ENCODE results near the gene MAGI2. TPM values are rescaled to one million over a fixed set of nuclear protein-coding genes. Genes with fewer than 3 reads are reported as not detected.

Gene MAGI2
- total and polyA plus RNA-seq, 2 donors (not counting 3 experiments of a cell fraction or from before 2014, with no cell fraction given) = 0.28 to 6.0 TPM

DNA sequence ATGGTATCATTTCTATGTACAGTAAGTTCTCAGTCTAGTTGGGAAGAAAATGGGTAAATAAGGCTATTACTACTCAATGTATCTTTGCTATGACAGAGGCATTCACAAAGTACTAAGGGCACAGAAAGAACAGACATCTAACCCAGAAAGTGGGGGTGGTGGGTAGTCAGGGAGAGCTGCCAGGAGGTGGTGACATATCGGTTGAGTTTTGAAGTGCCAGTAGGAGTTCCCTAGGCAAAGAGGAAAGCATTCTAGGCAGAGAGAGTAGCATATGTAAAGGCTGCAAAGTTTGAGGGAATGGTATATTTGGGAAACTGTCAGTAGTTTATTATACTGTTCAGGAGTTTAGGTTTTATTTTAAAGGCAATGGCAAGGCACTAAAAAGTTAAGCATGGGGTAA lies 1372.1 kb downstream of the MAGI2 start:
- Histone ChIP-seq H4K20me1 (replicated peaks; ENCODE audit: control insufficient read depth, extremely low read depth, insufficient read depth, low read length) (no peaks in the 10 kb centered on the region), H3K4me3 (replicated peaks in 1 of 3; ENCODE audit: insufficient read depth in 1 of 3, low read depth in 1 of 3, low read length in 3 of 3) (no peak overlapping the region), H3K4me1 (ENCODE audit: control insufficient read depth, extremely low read depth, insufficient read depth, low read length) (no peaks in the 10 kb centered on the region), H3K27me3 (ENCODE audit: control insufficient read depth in 2 of 2, insufficient read depth in 2 of 2, low read length in 2 of 2) (peaks cover 4 to 5% of the 10 kb centered on the region in 2 experiments), H2AFZ (ENCODE audit: low read depth, low read length) (no peak overlapping the region), H3K9me3 (replicated peaks; ENCODE audit: control insufficient read depth, insufficient read depth, low read length) (no peaks in the 10 kb centered on the region), H3K4me2 (ENCODE audit: insufficient read depth, low read length) (no peak overlapping the region), H3K27ac (ENCODE audit: insufficient read depth, low read depth, low read length) (no peak overlapping the region), H3K79me2 (ENCODE audit: control insufficient read depth, insufficient read depth, low read length) (no peaks in the 10 kb centered on the region), H3K9ac (replicated peaks; ENCODE audit: extremely low read depth, insufficient read depth, low read length) (no peak overlapping the region), H3K9me1 (replicated peaks; ENCODE audit: control insufficient read depth, extremely low read depth, insufficient read depth, low read length) (no peaks in the 10 kb centered on the region), H3K36me3 (ENCODE audit: control insufficient read depth in 2 of 2, extremely low read depth in 1 of 2, insufficient read depth in 2 of 2, low read length in 2 of 2) (no peaks in the 10 kb centered on the region)
- intact Hi-C loops (cut with micrococcal nuclease) = no loop called here
- ChIA-PET POLR2A (no interaction called here), CTCF (no interaction called here)
- DNase-seq (ENCODE audit: low read depth, low spot score) (no peak), FAIRE-seq (no peak)
- dilution Hi-C loops (cut with MboI; ENCODE audit: extremely low pct_ligation_motif_present, low sequenced_read_pairs) = no loop called here
- no TSS peak for BruUV-seq (replicated peaks)
- no peak for TF ChIP-seq JUN (IDR thresholded peaks at IDR 0.05; ENCODE audit: borderline replicate concordance, insufficient read depth, insufficient read length, low read depth)
- no peak for TF ChIP-seq POLR2A (IDR thresholded peaks at IDR 0.05; ENCODE audit: low read depth, low read length)
- no peak for TF ChIP-seq FOS (IDR thresholded peaks at IDR 0.05; ENCODE audit: borderline replicate concordance, insufficient read depth, low read length)

DNA sequence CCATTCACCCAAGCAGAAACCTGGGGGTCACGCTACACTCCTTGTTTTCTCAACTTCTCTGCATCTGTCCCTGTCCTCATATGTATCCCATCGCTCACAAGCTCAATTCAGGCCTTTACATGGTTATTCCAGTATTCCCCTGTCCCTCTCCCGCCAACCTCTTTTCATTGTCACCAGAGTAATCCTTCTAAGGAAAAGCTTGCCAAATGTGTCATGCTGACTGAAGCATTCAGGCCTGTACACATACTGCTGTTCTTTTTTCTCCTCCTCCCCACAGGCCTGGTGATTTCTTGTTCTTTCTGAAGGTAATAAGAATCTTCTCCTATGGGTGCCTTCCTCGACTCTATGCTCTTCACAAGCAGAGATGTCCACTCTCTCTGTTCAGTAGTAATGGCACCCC lies 1372.7 kb downstream of the MAGI2 start:
- H3K9me3 ChIP-seq (replicated peaks; ENCODE audit: control insufficient read depth, insufficient read depth, low read length) = no peaks in the 10 kb centered on the region
- H3K79me2 ChIP-seq (ENCODE audit: control insufficient read depth, insufficient read depth, low read length) = no peaks in the 10 kb centered on the region
- H3K9ac ChIP-seq (replicated peaks; ENCODE audit: extremely low read depth, insufficient read depth, low read length) = no peak overlapping the region
- no peak overlapping the region for H3K27ac ChIP-seq (ENCODE audit: insufficient read depth, low read depth, low read length)
- H3K4me3 ChIP-seq (replicated peaks in 1 of 3; ENCODE audit: insufficient read depth in 1 of 3, low read depth in 1 of 3, low read length in 3 of 3) = no peak overlapping the region
- FAIRE-seq (no peak), DNase-seq (ENCODE audit: low read depth, low spot score) (no peak)
- H3K4me1 ChIP-seq (ENCODE audit: control insufficient read depth, extremely low read depth, insufficient read depth, low read length) = no peaks in the 10 kb centered on the region
- ChIA-PET CTCF (interaction anchor here (1.4 kb wide), 1 partner anchor 61 kb away, joined by 3 read pairs; no protein-coding TSS in a partner anchor), POLR2A (no interaction called here)
- no peak overlapping the region for H3K4me2 ChIP-seq (ENCODE audit: insufficient read depth, low read length)
- dilution Hi-C loops (cut with MboI; ENCODE audit: extremely low pct_ligation_motif_present, low sequenced_read_pairs) = no loop called here
- H4K20me1 ChIP-seq (replicated peaks; ENCODE audit: control insufficient read depth, extremely low read depth, insufficient read depth, low read length) = no peaks in the 10 kb centered on the region
- BruUV-seq (replicated peaks) = no TSS peak
- no peaks in the 10 kb centered on the region for H3K9me1 ChIP-seq (replicated peaks; ENCODE audit: control insufficient read depth, extremely low read depth, insufficient read depth, low read length)
- TF ChIP-seq EZH2 (IDR thresholded peaks at IDR 0.05; ENCODE audit: borderline replicate concordance, low read depth, low read length, severe bottlenecking) (no peak), JUN (IDR thresholded peaks at IDR 0.05; ENCODE audit: borderline replicate concordance, insufficient read depth, insufficient read length, low read depth) (no peak), MYC (IDR thresholded peaks at IDR 0.05; ENCODE audit: low read depth, low read length) (no peak), FOS (IDR thresholded peaks at IDR 0.05; ENCODE audit: borderline replicate concordance, insufficient read depth, low read length) (no peak), POLR2A (IDR thresholded peaks at IDR 0.05; ENCODE audit: low read depth, low read length) (no peak), GATA2 (IDR thresholded peaks at IDR 0.05; ENCODE audit: insufficient read depth, insufficient read length, low read depth, low read length) (no peak), POLR2AphosphoS5 (IDR thresholded peaks at IDR 0.05; ENCODE audit: insufficient read depth, low read depth, low read length) (no peak)
- TF ChIP-seq, protein P1, sequence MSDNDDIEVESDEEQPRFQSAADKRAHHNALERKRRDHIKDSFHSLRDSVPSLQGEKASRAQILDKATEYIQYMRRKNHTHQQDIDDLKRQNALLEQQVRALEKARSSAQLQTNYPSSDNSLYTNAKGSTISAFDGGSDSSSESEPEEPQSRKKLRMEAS (IDR thresholded peaks at IDR 0.05; ENCODE audit: insufficient read depth, insufficient read length) = no peak
- TF ChIP-seq, protein P2, sequence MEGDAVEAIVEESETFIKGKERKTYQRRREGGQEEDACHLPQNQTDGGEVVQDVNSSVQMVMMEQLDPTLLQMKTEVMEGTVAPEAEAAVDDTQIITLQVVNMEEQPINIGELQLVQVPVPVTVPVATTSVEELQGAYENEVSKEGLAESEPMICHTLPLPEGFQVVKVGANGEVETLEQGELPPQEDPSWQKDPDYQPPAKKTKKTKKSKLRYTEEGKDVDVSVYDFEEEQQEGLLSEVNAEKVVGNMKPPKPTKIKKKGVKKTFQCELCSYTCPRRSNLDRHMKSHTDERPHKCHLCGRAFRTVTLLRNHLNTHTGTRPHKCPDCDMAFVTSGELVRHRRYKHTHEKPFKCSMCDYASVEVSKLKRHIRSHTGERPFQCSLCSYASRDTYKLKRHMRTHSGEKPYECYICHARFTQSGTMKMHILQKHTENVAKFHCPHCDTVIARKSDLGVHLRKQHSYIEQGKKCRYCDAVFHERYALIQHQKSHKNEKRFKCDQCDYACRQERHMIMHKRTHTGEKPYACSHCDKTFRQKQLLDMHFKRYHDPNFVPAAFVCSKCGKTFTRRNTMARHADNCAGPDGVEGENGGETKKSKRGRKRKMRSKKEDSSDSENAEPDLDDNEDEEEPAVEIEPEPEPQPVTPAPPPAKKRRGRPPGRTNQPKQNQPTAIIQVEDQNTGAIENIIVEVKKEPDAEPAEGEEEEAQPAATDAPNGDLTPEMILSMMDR (IDR thresholded peaks at IDR 0.05; ENCODE audit: extremely low read depth in 1 of 2, insufficient read depth in 1 of 2, low read depth in 1 of 2, low read length in 2 of 2) = no peak
- H3K27me3 ChIP-seq (ENCODE audit: control insufficient read depth in 2 of 2, insufficient read depth in 2 of 2, low read length in 2 of 2) = peaks cover 4 to 5% of the 10 kb centered on the region in 2 experiments
- intact Hi-C loops (cut with micrococcal nuclease) = no loop called here
- no peak overlapping the region for H2AFZ ChIP-seq (ENCODE audit: low read depth, low read length)
- no peaks in the 10 kb centered on the region for H3K36me3 ChIP-seq (ENCODE audit: control insufficient read depth in 2 of 2, extremely low read depth in 1 of 2, insufficient read depth in 2 of 2, low read length in 2 of 2)
